Dermis microvascular lymphatic vessel endothelial cell (primary cell): ENCODE data around the gene DNAAF3. TPM values are rescaled to one million over a fixed set of nuclear protein-coding genes. Genes with fewer than 3 reads are reported as not detected.
"Not testable (repeated sequence)": the region's sequence is repeated elsewhere in the genome, so short reads cannot be mapped to it uniquely, and the experiment has no call there.

Experiments used
- DNase-seq, 2 donors: peaks; one replicate each; pipeline versions ENCODE4 v3.0.0 to v3.0.0-alpha.2; 2010; ENCODE audit warnings: low read depth in 2 of 2
- total RNA-seq: library from RNA; depleted of rRNA; stranded (reverse); fragments of >200 nt; gene quantifications from 2 replicates; pipeline ENCODE4 v1.2.1, GENCODE V29; 2014

DNAAF3 gene
- total RNA-seq, 1 donor from 2014 or later = 0.26 TPM

GRCh38 chr19:55155784-55156183, 10.6 kb downstream of the DNAAF3 start:
- DNase-seq = not testable (repeated sequence)

GRCh38 chr19:55153652-55154264, 12.7 kb downstream of the DNAAF3 start:
- DNase-seq = no peak

- no peak for DNase-seq
Measured at GRCh38 chr19:55152017-55152416, 14.4 kb downstream of the DNAAF3 start.

- no peak for DNase-seq
Measured at GRCh38 chr19:55149078-55150003, 17.1 kb downstream of the DNAAF3 start, which contains the start of gene TNNT1. Gene TNNT1 (minus strand): TSS chr19:55149206. CDS start chr19:55147157, 2,049 bp downstream.

- no peak for DNase-seq
Measured at GRCh38 chr19:55147545-55148251, 18.7 kb downstream of the DNAAF3 start.

- DNase-seq = no peak
Measured at GRCh38 chr19:55146705-55147273, 19.6 kb downstream of the DNAAF3 start.

- DNase-seq = no peak
Measured at GRCh38 chr19:55146078-55146704, 20.2 kb downstream of the DNAAF3 start.

- no peak for DNase-seq
Measured at GRCh38 chr19:55145232-55145631, 21.2 kb downstream of the DNAAF3 start.

- no peak for DNase-seq
Measured at GRCh38 chr19:55141696-55142095, 24.7 kb downstream of the DNAAF3 start.

- no peak for DNase-seq
Measured at GRCh38 chr19:55137915-55138314, 28.5 kb downstream of the DNAAF3 start.

- no peak for DNase-seq
Measured at GRCh38 chr19:55136399-55137102, 29.9 kb downstream of the DNAAF3 start.

- DNase-seq = no peak
Measured at GRCh38 chr19:55134736-55135135, 31.7 kb downstream of the DNAAF3 start.

- no peak for DNase-seq
Measured at GRCh38 chr19:55133639-55134444, 32.6 kb downstream of the DNAAF3 start.

GRCh38 chr19:55132453-55133129, 33.8 kb downstream of the DNAAF3 start:
- no peak for DNase-seq

- no peak for DNase-seq
Measured at GRCh38 chr19:55131421-55131820, 35.0 kb downstream of the DNAAF3 start.

GRCh38 chr19:55119053-55119452, 47.4 kb downstream of the DNAAF3 start:
- no peak for DNase-seq

GRCh38 chr19:55118401-55118991, 47.9 kb downstream of the DNAAF3 start:
- no peak for DNase-seq

GRCh38 chr19:55117663-55118391, 48.6 kb downstream of the DNAAF3 start:
- peak; percentile 97 to 99 for DNase-seq
